GM19035 (cell line): ENCODE results near the gene TBL1XR1.
A peak's percentile ranks its signal among the peaks of the same experiment; 100 is the strongest.
"Not testable (repeated sequence)": the region's sequence is repeated elsewhere in the genome, so short reads cannot be mapped to it uniquely, and the experiment has no call there.

Source experiments
- ATAC-seq: cut with Tn5 transposase; IDR thresholded peaks from one replicate; pipeline ENCODE4 v1.9.1; 2021; ENCODE audit not compliant: unreplicated experiment

Gene TBL1XR1

DNA sequence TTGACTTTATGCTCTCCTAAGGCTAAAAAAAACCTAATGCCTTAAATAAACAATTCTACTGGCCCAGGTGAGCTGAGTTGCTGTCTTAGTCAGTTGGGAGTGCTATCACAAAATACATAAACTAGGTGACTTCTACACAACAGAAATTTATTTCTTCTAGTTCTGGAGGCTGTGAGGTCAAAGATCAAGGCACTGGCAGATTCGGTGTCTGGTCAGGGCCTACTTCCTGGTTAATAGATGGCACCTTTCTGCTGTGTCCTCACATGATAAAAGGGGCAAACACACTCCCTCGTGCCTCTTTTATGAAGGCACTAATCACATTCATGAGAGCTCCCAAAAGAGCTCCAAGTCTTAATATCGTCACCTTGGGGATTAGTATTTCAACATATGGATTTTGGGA is 11.5 kb upstream of the TBL1XR1 start:
- no peak for ATAC-seq

DNA sequence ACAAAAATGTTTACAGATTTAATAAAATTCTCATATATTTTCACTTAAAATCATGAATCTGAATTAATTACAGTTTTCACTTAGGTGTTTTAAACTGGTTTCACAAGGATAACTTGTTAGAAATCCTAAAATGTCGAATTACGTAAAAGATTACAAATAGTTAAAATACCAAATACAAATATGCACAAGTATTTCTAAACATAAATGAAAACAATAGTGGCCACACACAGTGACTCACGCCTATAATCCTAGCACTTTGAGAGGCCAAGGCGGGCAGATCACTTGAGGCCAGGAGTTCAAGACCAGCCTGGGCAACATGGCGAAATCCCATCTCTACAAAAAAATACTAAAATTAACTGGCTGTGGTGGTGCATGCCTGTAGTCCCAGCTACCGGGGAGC is 10.9 kb upstream of the TBL1XR1 start:
- no peak for ATAC-seq

DNA sequence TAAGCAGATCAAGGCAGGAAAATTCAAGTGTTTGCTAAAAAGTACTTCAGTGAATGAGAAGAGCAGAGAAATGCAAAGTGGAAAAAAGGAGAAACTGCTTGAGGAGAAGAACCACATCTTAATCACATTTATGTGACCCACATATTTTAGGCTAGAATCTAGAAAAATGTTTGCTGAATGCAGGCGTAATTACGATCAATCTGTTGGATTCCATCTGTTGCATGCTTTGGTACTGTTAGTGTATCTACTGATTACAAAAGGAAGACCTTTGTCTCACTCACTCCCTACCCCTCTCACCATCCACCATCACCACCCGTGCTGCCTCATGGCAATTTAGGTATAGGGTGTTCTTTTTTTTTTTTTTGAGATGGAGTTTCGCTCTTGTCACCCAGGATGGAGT is 9.7 kb upstream of the TBL1XR1 start:
- ATAC-seq: no peak

DNA sequence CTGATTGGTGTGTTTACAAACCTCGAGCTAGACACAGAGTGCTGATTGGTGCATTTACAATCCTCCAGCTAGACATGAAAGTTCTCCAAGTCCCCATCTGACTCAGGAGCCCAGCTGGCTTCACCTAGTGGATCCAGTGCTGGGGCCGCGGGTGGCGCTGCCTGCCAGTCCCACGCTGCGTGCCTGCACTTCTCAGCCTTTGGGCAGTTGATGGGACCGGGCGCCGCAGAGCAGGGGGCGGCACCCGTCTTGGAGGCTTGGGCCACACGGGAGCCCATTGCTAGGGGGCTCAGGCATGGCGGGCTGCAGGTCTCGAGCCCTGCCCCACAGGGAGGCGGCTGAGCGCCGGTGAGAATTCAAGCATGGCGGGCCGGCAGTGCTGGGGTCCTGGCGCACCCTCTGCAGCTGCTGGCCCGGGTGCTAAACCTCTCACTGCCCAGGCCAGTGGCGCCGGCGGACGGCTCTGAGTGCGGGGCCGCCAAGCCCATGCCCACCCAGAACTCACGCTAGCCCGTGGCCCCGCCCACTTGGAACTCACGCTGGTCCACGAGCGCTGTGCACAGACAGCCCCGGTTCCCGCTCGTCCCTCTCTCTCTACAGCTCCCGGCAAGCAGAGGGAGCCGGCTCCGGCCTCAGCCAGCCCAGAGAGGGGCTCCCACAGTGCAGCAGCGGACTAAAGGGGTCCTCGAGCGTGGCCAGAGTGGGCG is 6.6 kb upstream of the TBL1XR1 start:
- ATAC-seq: no peak

DNA sequence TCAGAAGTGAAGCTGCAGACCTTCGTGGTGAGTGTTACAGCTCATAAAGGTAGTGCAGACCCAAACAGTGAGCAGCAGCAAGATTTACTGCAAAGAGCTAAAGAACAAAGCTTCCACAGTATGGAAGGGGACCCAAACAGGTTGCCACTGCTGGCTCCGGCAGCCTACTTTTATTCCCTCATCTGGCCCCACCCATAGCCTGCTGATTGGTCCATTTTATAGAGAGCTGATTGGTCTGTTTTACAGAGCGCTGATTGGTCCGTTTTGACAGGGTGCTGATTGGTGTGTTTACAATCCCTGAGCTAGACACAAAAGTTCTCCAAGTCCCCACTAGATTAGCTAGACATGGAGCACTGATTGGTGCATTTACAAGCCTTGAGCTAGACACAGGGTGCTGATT is 5.7 kb upstream of the TBL1XR1 start:
- not testable (repeated sequence) for ATAC-seq

DNA sequence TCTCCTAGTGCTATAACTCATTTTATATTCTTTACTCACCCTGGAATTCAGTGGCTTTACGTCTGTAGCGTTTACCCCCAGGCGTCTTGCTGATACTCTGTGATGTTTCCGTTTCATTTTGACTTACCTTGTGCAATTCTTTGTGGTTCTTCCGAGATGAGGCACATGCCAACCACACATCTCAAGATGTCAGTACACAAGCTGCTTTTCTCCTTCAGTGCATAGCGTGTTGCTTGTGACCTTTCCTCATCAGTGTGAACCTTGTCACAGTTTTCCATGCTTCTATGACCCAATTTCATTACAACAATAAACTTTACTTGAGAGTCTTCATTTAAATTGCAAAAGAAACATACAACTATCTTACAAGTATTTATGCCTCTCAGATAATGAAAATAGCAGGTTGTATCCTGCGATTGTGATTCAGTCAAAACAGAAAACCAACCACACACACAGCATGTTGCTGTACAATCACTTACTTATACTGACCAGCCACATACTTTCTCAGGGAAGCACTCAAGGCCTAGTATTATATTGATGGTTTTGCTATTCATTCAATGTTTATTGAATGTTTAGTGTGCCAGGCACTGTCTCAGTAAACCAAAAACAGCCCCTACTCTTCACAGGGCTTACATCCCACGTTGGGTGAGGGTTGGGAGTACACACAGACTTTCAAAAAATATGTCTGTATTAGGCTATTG is 4.6 kb upstream of the TBL1XR1 start:
- ATAC-seq: peak; percentile 67

GRCh38 chr3:177199206-177199760 is 2.0 kb upstream of the TBL1XR1 start:
- no peak for ATAC-seq

DNA sequence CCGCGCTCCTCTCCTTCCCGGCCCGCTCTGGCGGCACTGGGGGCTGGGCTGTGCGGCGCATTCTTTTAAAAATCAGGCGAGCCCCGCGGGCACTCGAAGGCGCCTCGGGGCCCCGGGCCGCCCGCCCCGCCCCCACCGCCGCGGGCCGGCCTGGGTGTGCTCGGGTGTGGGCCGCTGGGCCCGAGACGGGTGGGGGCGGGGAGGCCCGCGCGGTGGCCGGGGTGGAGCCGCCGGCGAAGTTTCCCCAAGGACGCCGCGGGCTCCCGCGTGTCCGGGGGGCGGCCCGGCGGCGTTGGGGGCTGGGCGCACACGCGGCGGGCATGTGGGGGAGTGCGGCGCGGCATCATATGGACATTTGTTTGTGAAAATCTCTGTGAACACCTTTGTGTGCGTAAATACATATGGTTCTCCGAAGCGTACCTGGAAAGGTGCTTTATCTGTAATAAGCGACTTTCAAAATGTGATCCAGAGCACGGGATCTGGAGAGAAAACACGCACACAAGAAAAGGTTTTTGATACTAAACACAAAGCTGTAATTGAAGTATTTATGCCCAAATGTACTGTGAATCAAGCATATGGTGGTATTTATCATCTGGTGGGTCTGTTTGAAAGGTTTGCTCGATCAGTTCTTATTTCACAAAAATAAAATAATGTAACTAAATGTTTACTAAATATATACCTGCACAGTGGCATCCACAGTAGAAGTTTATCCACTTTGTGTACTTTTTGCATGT is 612 bp upstream of the TBL1XR1 start:
- ATAC-seq: peak; percentile 40

GRCh38 chr3:177196456-177197040 is 734 bp downstream of the TBL1XR1 start:
- no peak for ATAC-seq

DNA sequence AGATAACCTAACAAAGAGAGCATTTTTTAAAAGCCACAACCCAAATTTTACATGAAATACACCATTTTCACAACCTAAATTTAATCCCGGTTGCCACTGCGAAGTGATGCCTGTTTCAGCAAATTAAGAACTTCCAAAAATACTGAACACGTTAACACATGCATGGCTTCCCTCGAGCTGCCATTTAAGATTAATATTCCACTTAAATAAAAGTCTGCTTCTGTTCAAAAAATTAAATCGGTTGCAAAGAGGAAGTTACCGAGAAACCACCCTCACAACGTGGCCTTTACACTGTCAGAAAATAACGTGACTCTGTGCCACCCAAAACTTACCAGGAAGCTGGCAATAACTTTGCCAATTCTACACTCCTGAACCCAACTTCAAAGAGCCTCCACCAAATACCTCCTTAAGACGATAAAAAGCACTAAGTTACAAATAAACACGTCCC is 1.2 kb downstream of the TBL1XR1 start:
- no peak for ATAC-seq

DNA sequence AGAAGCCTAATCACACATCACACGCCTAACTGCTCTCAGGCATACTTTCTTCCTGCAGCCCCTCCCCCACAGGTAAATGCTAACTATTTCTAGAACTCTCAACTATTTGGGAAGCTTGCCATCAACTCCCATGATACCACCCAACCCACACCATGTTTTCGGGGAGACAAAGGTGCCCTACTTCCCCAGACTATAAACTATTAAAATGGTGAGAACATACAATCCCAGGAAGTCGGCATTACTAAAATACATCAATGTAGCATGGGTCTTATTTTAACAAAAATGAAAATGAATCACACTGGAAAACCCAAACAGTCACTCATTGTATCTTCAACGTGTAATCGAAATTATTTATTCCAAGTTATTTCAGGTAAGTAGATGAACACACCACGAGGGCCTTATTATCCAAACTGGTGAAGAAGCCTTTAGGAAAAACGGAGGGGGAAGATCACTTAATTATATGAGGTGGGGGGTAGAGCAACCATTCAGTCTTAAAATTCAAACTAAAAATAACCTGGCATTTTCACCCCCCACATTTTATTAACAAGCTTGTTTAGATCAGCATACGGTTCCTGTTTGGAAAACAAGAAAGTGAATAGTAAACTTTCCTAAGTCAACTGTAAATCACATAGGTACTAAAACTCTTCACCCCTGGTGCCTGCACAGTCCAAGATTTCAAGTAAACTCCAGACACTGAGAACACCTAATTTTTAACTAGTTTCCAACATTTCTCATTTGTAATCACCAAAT is 1.9 kb downstream of the TBL1XR1 start:
- ATAC-seq: no peak

- no peak for ATAC-seq
Observed at GRCh38 chr3:177194299-177194698, 3.0 kb downstream of the TBL1XR1 start.

GRCh38 chr3:177193688-177194268 is 3.5 kb downstream of the TBL1XR1 start:
- no peak for ATAC-seq

- ATAC-seq: not testable (repeated sequence)
Observed at GRCh38 chr3:177193275-177193674, 4.0 kb downstream of the TBL1XR1 start.

GRCh38 chr3:177190756-177191681 is 6.3 kb downstream of the TBL1XR1 start:
- no peak for ATAC-seq

DNA sequence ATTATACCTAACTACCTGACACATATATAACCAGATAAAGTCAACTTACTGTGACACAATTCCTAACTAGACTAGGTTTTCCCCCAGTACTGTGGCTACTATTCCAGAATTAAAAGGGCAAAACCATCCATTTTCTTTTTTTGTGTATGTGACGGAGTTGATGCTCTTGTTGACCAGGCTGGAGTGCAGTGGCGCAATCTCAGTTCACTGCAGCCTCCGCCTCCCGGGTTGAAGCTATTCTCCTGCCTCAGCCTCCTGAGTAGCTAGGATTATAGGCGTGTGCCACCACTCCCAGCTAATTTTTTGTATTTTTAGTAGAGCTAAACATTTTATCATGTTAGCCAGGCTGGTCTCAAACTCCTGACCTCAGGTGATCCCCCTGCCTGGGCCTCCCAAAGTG is 7.1 kb downstream of the TBL1XR1 start:
- ATAC-seq: not testable (repeated sequence)

DNA sequence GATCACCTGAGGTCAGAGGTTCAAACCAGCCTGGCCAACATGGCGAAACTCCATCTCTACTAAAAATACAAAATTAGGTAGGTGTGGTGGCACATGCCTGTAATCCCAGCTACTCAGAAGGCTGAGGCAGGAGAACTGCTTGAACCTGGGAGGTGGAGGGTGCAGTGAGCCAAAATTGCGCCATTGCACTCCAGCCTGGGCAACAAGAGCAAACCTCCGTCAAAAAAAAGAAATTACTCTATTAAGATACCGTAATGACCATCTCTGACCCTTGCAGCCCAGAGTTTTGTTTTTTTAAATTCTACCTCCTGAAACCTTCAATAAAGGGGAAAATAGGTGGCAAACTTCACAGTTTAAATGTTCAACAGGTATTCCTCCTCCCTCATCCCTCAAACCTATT is 9.0 kb downstream of the TBL1XR1 start:
- not testable (repeated sequence) for ATAC-seq

- ATAC-seq: no peak
Observed at GRCh38 chr3:177186306-177186705, 11.0 kb downstream of the TBL1XR1 start.

DNA sequence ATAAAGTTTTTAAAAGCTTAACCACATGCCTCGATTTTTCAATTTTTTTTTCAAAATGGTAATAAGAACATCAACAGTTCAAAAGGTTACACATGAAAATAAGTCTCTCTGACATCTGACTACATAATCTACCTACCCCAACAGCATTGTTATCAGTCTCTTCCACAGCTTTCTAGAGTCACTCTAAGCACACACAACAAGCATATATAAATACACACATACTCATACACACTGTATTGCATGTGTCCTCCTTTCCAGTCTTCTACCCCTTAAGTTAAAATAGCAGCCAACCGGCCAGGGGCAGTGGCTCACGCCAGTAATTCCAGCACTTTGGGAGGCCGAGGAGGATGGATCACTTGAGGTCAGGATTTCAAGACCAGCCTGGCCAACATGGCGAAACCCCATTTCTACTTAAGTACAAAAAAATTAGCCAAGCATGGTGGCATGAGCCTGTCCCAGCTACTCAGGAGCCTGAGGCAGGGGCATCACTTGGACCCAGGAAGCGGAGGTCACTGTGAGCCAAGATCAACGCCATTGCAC is 12.2 kb downstream of the TBL1XR1 start:
- ATAC-seq: peak; percentile 28
